Amniotic stem cell (primary cell): ENCODE measurements around the gene DEFB131A.
"Not testable (repeated sequence)": the region's sequence is repeated elsewhere in the genome, so short reads cannot be mapped to it uniquely, and the experiment has no call there.

ENCODE experiments used
- DNase-seq: peaks from one replicate; lab custom pipeline; 2025; lab: John Stamatoyannopoulos, UW

Gene DEFB131A

GRCh38 chr4:9444114-9444513, at the start of gene DEFB131A:
Gene DEFB131A, plus strand, starts transcription at chr4:9444414. Its CDS starts 120 bp downstream, at chr4:9444534.
- not testable (repeated sequence) for DNase-seq

- not testable (repeated sequence) for DNase-seq
Measured at GRCh38 chr4:9405774-9406173, 38.4 kb upstream of the DEFB131A start.

- DNase-seq = not testable (repeated sequence)
Measured at GRCh38 chr4:9406491-9406890, 37.7 kb upstream of the DEFB131A start.

GRCh38 chr4:9409793-9410192, 34.4 kb upstream of the DEFB131A start:
- DNase-seq = no peak

- DNase-seq = not testable (repeated sequence)
Measured at GRCh38 chr4:9421884-9422455, 22.2 kb upstream of the DEFB131A start.

- DNase-seq = not testable (repeated sequence)
Measured at GRCh38 chr4:9425916-9426315, 18.3 kb upstream of the DEFB131A start.

GRCh38 chr4:9430061-9430460, 14.2 kb upstream of the DEFB131A start:
- DNase-seq = not testable (repeated sequence)

GRCh38 chr4:9433320-9433719, 10.9 kb upstream of the DEFB131A start:
- DNase-seq = not testable (repeated sequence)

GRCh38 chr4:9436728-9437127, 7.5 kb upstream of the DEFB131A start:
- not testable (repeated sequence) for DNase-seq

GRCh38 chr4:9442355-9442754, 1.9 kb upstream of the DEFB131A start:
- not testable (repeated sequence) for DNase-seq

GRCh38 chr4:9444681-9445080, 467 bp downstream of the DEFB131A start:
- not testable (repeated sequence) for DNase-seq

GRCh38 chr4:9452251-9452650, 8.0 kb downstream of the DEFB131A start:
- DNase-seq = not testable (repeated sequence)

GRCh38 chr4:9454284-9454683, 10.1 kb downstream of the DEFB131A start:
- not testable (repeated sequence) for DNase-seq

GRCh38 chr4:9455046-9455445, 10.8 kb downstream of the DEFB131A start:
- not testable (repeated sequence) for DNase-seq

- DNase-seq = not testable (repeated sequence)
Measured at GRCh38 chr4:9479466-9479865, 35.3 kb downstream of the DEFB131A start.

- not testable (repeated sequence) for DNase-seq
Measured at GRCh38 chr4:9480066-9480465, 35.9 kb downstream of the DEFB131A start.

GRCh38 chr4:9482871-9483270, 38.7 kb downstream of the DEFB131A start:
- not testable (repeated sequence) for DNase-seq

- DNase-seq = not testable (repeated sequence)
Measured at GRCh38 chr4:9483682-9484081, 39.5 kb downstream of the DEFB131A start.

- not testable (repeated sequence) for DNase-seq
Measured at GRCh38 chr4:9486880-9487279, 42.7 kb downstream of the DEFB131A start.

GRCh38 chr4:9488796-9489195, 44.6 kb downstream of the DEFB131A start:
- DNase-seq = not testable (repeated sequence)

- DNase-seq = not testable (repeated sequence)
Measured at GRCh38 chr4:9490496-9490895, 46.3 kb downstream of the DEFB131A start.

- DNase-seq = not testable (repeated sequence)
Measured at GRCh38 chr4:9490986-9491385, 46.8 kb downstream of the DEFB131A start.

GRCh38 chr4:9493589-9493988, 49.4 kb downstream of the DEFB131A start:
- not testable (repeated sequence) for DNase-seq
